AG08396 (cell line): ENCODE results near the gene SSBP1.
"Not testable (repeated sequence)": the region's sequence is repeated elsewhere in the genome, so short reads cannot be mapped to it uniquely, and the experiment has no call there.

Experiments
- DNase-seq: peaks from one replicate; pipeline ENCODE4 v3.0.0; 2012; ENCODE audit warnings: low spot score, mixed read lengths

SSBP1 gene

DNA sequence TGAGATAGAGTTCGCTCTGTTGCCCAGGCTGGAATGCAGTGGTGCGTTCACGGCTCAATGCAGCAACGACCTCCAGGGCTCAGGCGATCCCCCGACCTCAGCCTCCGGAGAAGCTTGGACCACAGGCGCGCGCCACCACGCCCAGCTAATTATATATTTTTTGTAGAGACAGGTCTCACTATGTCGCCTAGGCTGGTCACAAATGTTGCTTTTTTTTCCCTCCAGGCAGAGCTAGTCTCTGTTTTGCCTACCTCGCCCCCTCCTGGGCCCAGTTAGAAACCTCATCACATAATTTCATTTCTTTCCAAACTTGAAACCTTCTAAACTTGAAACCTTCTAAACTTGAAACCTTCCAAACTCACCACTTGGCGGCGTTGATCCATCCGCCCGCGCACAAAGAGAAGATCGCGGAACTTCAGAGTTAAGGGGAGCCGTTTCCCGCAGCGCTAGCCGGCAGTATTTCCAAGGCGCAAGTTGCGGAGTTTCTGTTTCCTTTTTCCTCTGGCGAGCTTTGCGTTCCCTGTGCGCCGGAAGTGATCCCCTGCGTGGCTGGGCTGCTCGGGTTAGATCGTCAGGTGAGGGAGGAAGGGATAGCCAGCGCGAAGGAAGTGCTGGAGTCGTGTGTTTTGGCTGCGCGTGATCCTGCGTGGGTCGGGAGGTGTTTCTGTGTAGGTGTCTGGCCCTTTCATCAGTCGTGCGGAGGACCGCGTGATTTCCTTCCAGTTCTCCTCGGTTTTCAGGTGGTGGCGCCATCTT is at the start of gene SSBP1:
Gene SSBP1, plus strand, starts transcription at position 523 of the 756 bp plus-strand sequence. CDS start 809 bp downstream, outside the sequence.
- DNase-seq: peak; percentile 89

- not testable (repeated sequence) for DNase-seq
Observed at GRCh38 chr7:141689072-141689825, 48.9 kb upstream of the SSBP1 start.

DNA sequence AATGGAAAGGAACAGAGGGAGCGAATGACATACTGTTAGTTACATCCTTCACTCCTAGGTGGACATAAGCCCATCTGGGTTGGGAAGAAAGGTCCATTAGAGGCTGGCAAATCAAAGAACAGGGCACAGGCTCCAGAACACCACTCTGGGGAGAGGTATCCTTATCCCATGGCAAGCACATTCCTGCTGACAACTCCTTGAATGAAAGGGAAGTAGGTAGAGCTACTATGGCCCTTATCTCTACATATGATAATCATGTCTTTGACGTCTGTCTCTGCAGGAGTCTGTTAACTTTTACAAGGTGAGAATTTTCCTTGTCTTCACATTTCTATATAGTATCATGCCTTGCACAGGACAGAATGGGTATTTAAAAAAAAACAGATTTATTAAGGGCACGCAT is 46.6 kb upstream of the SSBP1 start:
- no peak for DNase-seq

- DNase-seq: no peak
Observed at GRCh38 chr7:141691961-141692360, 46.2 kb upstream of the SSBP1 start.

- DNase-seq: no peak
Observed at GRCh38 chr7:141693082-141693481, 45.1 kb upstream of the SSBP1 start.

- no peak for DNase-seq
Observed at GRCh38 chr7:141695803-141696289, 42.3 kb upstream of the SSBP1 start.

DNA sequence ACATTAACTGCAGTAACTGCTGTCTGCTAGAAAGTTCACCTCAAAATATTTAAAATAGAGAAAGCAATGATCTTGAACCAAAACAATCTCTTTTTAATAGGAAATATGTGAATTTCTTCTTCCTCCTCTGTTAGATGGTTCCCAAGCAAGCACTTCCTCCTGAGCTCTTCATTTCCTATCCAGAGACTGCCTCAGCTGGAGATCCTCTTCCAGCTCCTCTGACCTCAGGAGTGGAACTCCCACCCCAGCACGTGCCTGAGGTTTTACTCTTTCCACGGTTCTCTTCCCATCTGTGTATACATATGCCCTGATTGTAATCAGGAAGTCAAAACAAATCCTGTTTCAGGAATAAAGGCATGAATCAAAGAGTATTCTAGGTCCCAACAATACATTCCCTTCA is 41.8 kb upstream of the SSBP1 start:
- no peak for DNase-seq

DNA sequence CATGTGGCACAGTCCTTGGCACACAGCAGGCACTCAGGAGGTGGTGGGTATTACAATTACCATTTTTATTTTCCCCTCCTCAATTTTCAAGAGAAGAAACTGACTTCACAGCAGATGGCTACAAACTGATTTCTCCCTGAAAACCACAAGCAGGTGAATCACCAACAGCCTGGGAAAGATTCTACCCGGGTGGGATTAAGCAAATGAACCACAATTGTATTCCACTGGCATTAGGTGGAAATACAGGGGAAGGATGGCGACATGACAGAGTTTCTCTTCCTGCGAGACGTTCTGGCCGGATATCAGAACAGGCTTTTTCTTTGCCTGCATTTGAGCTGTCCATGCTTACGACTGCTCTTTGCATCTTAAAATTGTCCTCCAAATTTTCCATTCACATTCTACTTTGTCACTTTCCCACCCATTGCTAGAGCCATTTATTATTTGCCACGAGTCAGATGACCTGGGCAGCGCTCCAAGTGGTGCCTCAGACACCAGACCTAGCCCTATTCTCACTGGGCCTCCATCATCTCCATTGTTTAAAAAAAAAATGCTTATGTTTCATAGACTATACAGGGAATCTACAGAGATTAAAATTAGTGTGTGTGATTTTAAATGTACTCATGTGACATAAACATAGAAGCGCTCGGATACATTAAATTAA is 40.8 kb upstream of the SSBP1 start:
- DNase-seq: no peak

DNA sequence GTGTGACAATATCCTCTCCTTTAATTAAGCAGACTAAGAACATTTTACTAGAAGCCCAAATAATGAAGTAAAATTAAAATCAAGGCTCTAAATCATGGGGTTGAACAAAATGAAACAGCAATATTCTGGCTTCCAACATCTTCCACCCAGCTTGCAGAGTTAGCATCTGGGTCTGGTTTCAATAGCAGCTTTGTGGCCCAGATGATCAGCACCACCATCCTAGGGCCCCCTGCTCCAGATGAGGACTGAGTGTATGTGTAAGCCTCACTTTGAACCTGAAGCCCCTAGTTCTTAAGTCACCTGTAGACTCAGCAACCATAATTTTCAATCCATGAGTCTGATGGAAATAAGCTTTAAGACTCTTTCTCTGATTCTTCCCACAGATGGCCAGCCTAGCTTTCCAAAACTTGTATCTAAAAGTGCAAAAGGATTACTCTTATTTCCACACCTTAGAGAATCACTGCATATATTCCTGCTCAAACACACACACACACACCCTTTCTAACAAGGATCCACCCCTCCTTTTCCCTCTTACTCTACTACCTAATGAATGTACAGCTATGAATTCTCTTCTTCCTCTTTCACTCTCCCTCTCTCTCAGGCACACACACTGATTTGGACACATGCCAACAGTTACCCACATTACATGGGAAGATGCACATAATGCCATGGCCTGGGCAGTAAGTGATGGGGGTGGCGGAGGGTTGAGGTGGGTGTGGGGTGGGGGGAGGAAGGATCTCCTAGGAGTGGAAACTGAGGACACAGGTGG is 39.7 kb upstream of the SSBP1 start:
- DNase-seq: no peak

GRCh38 chr7:141699860-141700259 is 38.3 kb upstream of the SSBP1 start:
- DNase-seq: no peak

DNA sequence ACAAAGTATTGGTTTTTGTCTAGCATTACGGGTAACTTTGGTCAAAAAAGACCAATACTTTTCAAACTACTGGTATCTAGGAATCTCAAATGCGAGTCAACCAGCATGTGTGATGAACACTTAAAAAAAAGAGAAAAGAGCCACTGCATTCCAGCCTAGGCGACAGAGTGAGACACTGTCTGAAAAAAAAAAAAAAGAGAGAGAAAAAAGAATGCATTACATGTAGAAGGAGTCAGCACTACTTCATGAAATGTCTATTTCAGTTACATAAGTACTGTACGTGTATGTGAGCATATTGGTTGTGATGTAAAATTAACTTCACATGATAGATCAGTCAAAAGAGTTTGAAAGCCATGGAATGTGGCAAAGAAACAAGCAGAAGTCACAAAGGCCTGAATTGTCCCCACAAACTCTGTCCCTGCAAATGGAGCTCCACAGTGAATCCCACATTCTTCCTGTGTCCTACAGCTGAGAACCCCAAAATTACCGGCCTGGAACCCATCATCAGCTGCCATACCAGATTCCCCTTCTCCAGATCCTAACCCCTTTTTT is 37.8 kb upstream of the SSBP1 start:
- DNase-seq: no peak

DNA sequence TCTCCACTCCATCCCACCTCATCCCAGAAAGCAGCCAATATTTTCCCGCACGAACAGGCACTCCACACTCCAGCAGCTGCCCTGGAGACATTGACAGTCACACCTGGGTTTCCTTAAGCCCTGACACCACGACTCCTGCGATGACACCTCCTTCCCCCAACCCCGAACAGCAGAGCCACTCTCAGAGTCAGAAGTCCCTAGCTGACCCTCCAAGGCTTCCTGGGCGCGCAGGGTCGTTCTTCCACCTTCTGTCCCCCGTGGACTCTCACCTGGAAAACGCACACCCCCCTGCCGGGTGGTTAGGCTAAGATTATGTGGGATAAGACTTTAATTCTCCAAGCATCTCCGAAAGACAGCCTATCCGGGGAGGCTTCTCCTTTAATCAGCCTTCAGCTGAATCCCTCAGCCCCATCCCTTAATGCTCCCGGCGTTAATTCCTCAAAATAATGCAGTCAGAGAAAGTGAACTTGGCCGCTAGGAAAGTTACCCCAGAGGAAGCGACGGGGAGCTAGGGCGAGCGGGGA is 37.2 kb upstream of the SSBP1 start:
- DNase-seq: peak; percentile 29

GRCh38 chr7:141701489-141702046 is 36.6 kb upstream of the SSBP1 start:
- DNase-seq: peak; percentile 58

GRCh38 chr7:141702047-141702567 is 36.1 kb upstream of the SSBP1 start, which contains the start of gene DENND11:
Gene DENND11, minus strand, starts transcription at chr7:141702166. Its CDS starts 13 bp downstream, at chr7:141702153.
- peak; percentile 86 for DNase-seq

DNA sequence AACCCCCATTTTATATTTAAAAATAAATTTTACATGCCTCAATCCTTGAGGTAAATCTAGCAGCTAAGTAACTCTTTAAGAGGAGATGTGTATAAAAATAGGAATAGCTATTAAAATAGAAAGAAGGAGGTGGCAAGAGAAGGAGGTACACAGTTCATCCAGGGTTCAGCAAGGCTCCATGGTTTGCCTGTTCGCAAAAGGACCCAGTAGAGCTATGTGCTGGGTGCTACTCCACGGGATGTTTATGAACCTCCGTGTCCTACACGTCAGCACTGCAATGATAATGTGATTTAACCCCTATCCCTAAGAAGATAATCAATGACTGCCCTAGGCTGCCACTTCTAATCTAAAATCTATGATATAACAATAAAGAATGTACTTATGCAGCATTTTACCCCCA is 35.3 kb upstream of the SSBP1 start:
- no peak for DNase-seq

- DNase-seq: no peak
Observed at GRCh38 chr7:141704112-141704511, 34.0 kb upstream of the SSBP1 start.

- DNase-seq: no peak
Observed at GRCh38 chr7:141704741-141705140, 33.4 kb upstream of the SSBP1 start.

DNA sequence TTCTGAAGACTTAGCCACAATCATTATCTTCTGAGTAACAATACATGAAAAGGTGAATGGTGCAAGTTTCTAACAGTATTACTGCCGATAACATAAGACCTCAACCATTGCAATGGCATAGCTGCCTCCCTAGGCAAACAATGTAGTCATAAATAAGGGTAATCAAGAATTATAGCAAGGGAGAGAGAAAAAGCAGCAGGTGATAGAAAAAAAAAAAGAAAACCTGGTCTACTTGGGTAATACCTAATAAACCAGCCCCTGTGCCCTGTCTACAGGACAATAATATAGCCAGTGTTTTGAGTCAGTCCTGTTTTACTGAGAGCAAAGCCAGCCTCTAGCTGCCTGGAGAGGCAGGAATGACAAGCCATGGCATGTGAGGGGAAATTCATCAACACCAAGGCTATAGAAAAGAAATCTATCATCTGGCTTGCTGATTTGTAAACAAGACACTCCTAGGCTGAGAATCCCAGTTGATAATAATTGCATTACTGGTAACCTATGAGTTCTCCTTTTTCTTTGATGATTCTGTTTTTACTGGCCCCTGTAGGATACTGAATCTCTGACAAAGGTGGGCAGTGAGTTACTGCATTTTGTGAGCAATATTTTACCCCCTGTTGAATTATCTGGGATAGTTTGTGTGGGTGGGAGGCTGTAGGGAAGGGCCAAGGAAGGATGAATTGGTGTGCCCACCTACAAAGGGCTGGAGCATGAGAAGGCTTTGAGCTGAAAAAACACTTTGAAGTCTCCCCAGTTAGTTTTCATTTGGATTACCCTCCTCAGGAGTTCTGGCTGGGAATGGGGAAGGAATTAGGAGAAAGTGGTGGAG is 31.7 kb upstream of the SSBP1 start:
- no peak for DNase-seq

DNA sequence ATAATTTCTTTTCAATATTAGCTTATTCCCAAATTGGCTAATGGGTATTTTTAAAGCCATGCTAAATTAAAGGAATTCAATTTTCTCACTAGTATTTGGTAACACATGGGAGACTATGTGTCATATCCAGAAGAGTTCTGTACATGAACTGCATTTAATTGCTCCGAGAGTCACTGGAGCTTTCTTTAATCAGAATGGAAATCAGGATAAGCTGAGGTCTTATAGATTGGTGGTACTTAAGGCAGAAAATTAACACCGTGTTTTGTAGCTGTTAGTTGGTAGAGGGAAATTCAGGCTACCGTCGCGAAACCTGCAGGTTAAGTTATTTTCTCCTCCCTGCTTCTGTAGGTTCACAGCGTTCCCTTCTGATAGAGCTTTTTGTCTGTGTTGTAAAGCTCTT is 29.8 kb upstream of the SSBP1 start, which contains the start of gene WEE2:
Gene WEE2, plus strand, starts transcription at position 3 of the 400 bp plus-strand sequence. CDS start 406 bp downstream, outside the sequence.
- DNase-seq: no peak

DNA sequence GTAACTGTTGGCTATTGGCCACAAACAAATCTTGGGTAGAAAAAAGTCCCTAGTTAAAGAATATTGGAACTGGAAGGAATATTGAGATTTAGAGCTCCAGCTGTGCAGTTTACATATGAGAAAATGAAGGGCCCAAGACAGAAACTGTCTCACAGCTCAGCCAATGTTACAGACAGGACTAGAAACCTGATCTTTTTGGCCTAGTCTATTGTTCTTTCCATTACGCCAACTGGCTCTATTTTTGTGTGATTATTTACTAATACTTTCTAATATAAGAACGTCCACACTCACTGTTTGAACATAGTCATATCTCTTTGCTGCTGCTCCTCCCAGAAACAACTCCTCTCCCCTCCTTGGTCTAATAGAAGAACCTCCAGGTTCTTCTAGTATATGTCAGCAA is 28.8 kb upstream of the SSBP1 start:
- DNase-seq: no peak
